AG10803 (cell line): ENCODE data around the gene OXER1.

Source experiments
- DNase-seq: peaks from one replicate; pipeline ENCODE4 v3.0.0; 2010; ENCODE audit warnings: low read depth
- H3K4me3 ChIP-seq: 2 replicates; pipeline ENCODE4 v1.5.1; 2011; ENCODE audit warnings: mild to moderate bottlenecking, low read length, control low read depth
- CTCF ChIP-seq: conservative IDR thresholded peaks from 2 replicates; pipeline ENCODE4 v1.5.1; 2011; ENCODE audit warnings: mild to moderate bottlenecking, low read length, control low read depth, inconsistent platforms

OXER1 gene

GRCh38 chr2:42723465-42723864 is 40.5 kb downstream of the OXER1 start:
- H3K4me3 ChIP-seq: no peak overlapping the region
- TF ChIP-seq CTCF: no peak
- no peak for DNase-seq

DNA sequence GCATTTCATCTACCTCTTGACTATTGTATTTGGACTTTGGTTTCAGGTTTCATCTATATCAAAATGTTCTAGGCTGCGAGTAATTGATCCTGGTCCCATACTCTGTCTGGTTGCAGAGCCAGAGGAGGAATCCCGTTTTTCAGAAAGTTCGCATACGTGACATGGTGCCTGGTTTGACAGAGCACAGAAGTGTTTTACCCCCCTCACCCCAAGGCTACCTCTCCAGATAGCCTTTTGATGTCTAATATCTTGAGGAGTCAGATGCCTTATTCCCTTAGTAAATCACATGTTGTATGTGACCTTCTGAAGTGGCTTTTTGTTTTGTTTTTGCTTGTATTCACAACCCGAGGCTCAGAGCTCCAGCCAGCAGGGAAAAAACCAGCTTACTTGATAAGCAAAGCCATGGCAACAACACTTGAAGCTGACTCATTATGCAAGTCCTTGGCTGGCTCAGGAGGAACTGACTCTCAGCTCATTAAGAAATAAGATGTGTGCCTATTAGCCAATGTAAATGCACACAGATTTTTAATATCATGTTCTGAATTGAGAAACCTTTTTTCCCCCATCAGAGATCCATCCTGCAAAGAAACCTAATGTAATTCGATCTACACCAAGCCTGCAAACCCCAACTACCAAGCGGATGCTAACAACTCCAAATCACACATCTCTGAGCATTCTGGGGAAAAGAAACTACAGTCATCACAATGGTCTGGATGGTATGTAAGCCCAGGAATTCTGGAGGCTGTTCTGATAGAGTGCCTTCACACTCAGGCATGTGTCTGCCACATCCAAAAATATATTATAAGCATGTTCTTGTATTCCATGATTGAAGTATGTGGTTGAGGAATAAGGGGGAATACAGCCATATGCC is 41.4 kb downstream of the OXER1 start:
- H3K4me3 ChIP-seq: no peak overlapping the region
- peak; percentile 92 for DNase-seq
- no peak for TF ChIP-seq CTCF

GRCh38 chr2:42721898-42722297 is 42.0 kb downstream of the OXER1 start:
- DNase-seq: no peak
- H3K4me3 ChIP-seq: no peak overlapping the region
- no peak for TF ChIP-seq CTCF

- TF ChIP-seq CTCF: no peak
- no peak overlapping the region for H3K4me3 ChIP-seq
- no peak for DNase-seq
These were observed 49.2 kb downstream of the OXER1 start for GRCh38 chr2:42714686-42715085.

- no peak for DNase-seq
- no peak for TF ChIP-seq CTCF
- no peak overlapping the region for H3K4me3 ChIP-seq
These were observed 50.0 kb downstream of the OXER1 start for GRCh38 chr2:42713920-42714319.

DNA sequence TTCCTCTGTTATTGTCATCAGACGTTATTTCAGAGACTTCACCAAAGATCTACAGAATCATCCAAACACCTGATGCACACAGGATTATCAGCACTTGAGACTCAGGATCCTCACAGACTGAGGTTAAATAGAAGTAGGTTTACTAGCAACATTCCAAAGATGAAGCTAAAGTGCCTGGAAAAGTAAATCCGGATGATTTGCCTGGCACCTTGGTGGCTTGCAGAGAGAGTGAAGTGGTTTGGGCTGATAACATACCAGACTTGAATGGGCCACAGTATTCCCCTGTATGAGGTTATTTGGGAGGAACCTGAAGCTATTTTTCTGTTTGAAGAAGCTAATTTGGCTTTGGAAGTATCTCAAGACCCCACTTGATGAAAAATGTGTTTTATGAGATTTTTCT is 51.0 kb downstream of the OXER1 start:
- no peak overlapping the region for H3K4me3 ChIP-seq
- DNase-seq: no peak
- TF ChIP-seq CTCF: no peak
